ENCODE results near the gene DNAJC12. TPM values are rescaled to one million over a fixed set of nuclear protein-coding genes. Genes with fewer than 3 reads are reported as not detected.

The DNAJC12 gene
- total RNA-seq, 2 experiments from 2014 or later = not detected

DNA sequence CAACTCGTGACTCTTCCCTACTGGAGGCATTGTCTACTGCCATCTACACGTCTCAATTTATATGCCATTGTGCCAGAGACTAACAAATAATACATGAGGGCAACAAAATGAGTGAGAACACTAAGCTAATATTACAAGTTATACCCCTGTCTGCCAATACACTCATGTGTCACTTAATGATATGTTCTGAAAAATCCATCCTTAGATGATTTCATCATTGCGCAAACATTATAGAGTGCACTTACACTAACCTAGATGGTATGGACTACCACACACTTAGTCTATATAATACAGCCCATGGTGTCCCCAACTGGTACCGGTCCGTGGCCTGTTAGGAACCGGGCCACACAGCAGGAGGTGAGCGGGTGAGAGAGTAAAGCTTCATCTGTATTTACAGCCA is 77.7 kb downstream of the DNAJC12 start:
- H3K27me3 ChIP-seq (ENCODE audit: control insufficient read depth in 1 of 2, insufficient read depth in 2 of 2, low read length in 2 of 2) = no peaks in the 10 kb centered on the region
- POLR2A ChIA-PET = no interaction called here
- no peaks in the 10 kb centered on the region for H3K9me3 ChIP-seq (ENCODE audit: control insufficient read depth in 1 of 2, insufficient read depth in 1 of 2, low read length in 2 of 2)
- Mint-ChIP-seq H3K4me3 (no peak overlapping the region), H3K36me3 (ENCODE audit: low read depth) (peaks cover 17% of the 10 kb centered on the region), H3K27ac (no peak overlapping the region), H3K27me3 (peaks cover 17% of the 10 kb centered on the region), H3K9me3 (peaks cover 2% of the 10 kb centered on the region), H3K4me1 (ENCODE audit: low read depth) (peaks cover 25% of the 10 kb centered on the region)
- no peak overlapping the region for H3K27ac ChIP-seq (ENCODE audit: low read depth in 1 of 2, low read length in 2 of 2)
- ATAC-seq (ENCODE audit: poor library complexity) (no peak), DNase-seq (no peak)
- intact Hi-C loops (cut with DNase I, micrococcal nuclease) = loop anchor here (5.0 to 10.0 kb wide), 6 partner anchors 63 to 1875 kb away; partner anchors contain the start of genes HERC4 (in 2 of the 2), CTNNA3 (in 1 of the 2), FAM241B (in 1 of the 2) and SIRT1 (in 1 of the 2)
- CTCF ChIA-PET = interaction anchor here (1.6 kb wide), 1 partner anchor 19 kb away, joined by 4 read pairs; no protein-coding TSS in a partner anchor
- TF ChIP-seq CTCF (IDR thresholded peaks at IDR 0.05) = no peak
- H3K36me3 ChIP-seq (ENCODE audit: insufficient read depth, low read length) = no peaks in the 10 kb centered on the region
- H3K4me3 ChIP-seq (ENCODE audit: low read length) = no peak overlapping the region
- peaks cover 10% of the 10 kb centered on the region for H3K4me1 ChIP-seq (ENCODE audit: insufficient read depth, low read length)

Other genes starting within 250 kb of the DNAJC12 start
- under 1 TPM in 1 of 2 experiments, not detected in 1; 0.80 TPM for gene CTNNA3, start 142.0 kb downstream of the DNAJC12 start, total RNA-seq
- 10 to 100 TPM; 57.6 to 62.9 TPM for gene SIRT1, start 46.5 kb upstream of the DNAJC12 start, total RNA-seq
- gene HERC4, start 237.1 kb upstream of the DNAJC12 start, total RNA-seq = 10 to 100 TPM; 46.0 to 46.8 TPM